SK-N-MC (cell line): ENCODE measurements around the gene ARHGAP33.
A peak's percentile ranks its signal among the peaks of the same experiment; 100 is the strongest.

Experiments used
- DNase-seq: peaks from one replicate; pipeline ENCODE4 v3.0.0-alpha.2; 2011; ENCODE audit warnings: low read depth, low spot score
- H3K27ac ChIP-seq: fragments of 200-600 bp; sonication (generic); 2 replicates; pipeline ENCODE4 v1.5.1; 2016; ENCODE audit warnings: mixed run types
- H3K36me3 ChIP-seq: fragments of 200-600 bp; sonication (generic); 2 replicates; pipeline ENCODE4 v1.6.1; 2017; ENCODE audit warnings: antibody characterized with exemption, low read length, mixed read lengths; ENCODE audit not compliant: insufficient read depth
- H3K4me3 ChIP-seq: fragments of 200-600 bp; sonication (generic); 2 replicates; pipeline ENCODE4 v1.5.1; 2016
- H3K9ac ChIP-seq: fragments of 200-600 bp; sonication (generic); 2 replicates; pipeline ENCODE4 v1.8.0; 2017; ENCODE audit warnings: mixed run types, mixed read lengths; ENCODE audit not compliant: insufficient read length
- H3K9me3 ChIP-seq: fragments of 200-600 bp; sonication (generic); 2 replicates; pipeline ENCODE4 v1.6.1; 2017; ENCODE audit warnings: low read depth, mild to moderate bottlenecking, antibody characterized with exemption, low read length, moderate library complexity, mixed read lengths
- EZH2 ChIP-seq: fragments of 200-600 bp; sonication (generic); IDR thresholded peaks from one replicate; pipeline ENCODE4 v1.6.1; 2017; ENCODE audit warnings: antibody characterized with exemption
- FOXP2 ChIP-seq: optimal IDR thresholded peaks from 2 replicates; pipeline ENCODE3; 2011; ENCODE audit warnings: mild to moderate bottlenecking, moderate library complexity; ENCODE audit not compliant: insufficient read depth; ENCODE audit errors: extremely low read length, control extremely low read depth
- POLR2AphosphoS5 ChIP-seq: IDR thresholded peaks from 2 replicates; pipeline ENCODE4 v1.6.1; 2012; ENCODE audit warnings: mild to moderate bottlenecking, low read depth, low read length, borderline replicate concordance

The ARHGAP33 gene

DNA sequence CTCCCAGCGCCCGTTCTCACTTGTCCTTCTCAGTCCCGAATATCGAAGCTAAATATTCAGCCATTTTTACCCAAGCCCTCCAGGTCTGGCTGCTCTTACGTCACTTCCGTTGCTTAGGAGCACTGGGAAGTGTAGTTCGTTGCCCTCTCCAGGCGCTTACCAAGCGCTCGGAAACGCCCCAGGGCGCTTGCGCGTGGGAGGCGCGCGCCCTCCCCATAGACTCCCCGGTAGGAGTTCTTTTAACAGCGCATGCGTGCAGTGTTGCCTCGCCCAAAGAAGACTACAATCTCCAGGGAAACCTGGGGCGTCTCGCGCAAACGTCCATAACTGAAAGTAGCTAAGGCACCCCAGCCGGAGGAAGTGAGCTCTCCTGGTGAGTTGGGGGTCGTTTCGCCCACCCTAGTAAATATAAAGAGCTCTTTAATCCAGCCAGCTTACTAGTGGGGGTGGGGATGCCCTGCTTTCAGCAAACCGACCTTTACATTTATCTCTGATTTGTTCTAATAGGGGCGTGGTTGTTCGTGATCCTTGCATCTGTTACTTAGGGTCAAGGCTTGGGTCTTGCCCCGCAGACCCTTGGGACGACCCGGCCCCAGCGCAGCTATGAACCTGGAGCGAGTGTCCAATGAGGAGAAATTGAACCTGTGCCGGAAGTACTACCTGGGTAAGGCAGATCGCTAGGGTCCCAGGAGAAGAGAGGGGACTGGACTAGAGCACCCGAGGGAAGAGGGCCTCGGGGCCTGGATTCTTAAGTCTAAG is 29.9 kb upstream of the ARHGAP33 start, which contains the start of the genes PSENEN and U2AF1L4:
Gene PSENEN, plus strand, starts transcription at position 324 of the 759 bp plus-strand sequence. Its CDS starts 280 bp downstream, at position 604.
Gene U2AF1L4, minus strand, starts transcription at position 91 of the 759 bp plus-strand sequence. Its CDS starts 27 bp downstream, at position 64.
- H3K9ac ChIP-seq, result peak within 1 kb of the TSS; percentile 99
- H3K36me3 ChIP-seq, result peaks cover 3% of the 10 kb centered on the region; the same call in 1 of the 2 replicates
- peak within 1 kb of the TSS; percentile 87 for H3K4me3 ChIP-seq
- DNase-seq, result peak; percentile 98
- H3K27ac ChIP-seq, result peak within 1 kb of the TSS; percentile 100
- no peak for TF ChIP-seq FOXP2
- peak; percentile 52 for TF ChIP-seq POLR2AphosphoS5
- H3K9me3 ChIP-seq, result no peaks in the 10 kb centered on the region

DNA sequence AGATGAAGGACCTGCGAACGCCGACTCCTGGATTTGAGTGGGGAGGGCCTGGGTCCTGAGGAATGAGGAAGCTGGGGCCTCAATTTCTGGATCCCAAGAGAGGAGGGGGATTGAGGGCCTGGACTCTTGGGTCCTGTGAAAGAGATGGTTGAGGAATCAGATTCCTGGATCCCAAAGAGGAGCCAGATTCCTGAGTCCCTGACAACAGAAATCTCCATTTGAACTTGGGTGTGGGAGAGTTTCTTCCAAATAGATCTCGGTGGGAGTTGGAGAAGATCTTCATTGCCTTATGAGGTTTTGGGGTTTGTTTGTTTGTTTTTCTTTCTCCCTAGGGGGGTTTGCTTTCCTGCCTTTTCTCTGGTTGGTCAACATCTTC is 29.3 kb upstream of the ARHGAP33 start:
- H3K9ac ChIP-seq, result peak overlapping the region; percentile 81
- peak overlapping the region; percentile 87 for H3K4me3 ChIP-seq
- H3K9me3 ChIP-seq, result no peaks in the 10 kb centered on the region
- peaks cover 3% of the 10 kb centered on the region; the same call in 1 of the 2 replicates for H3K36me3 ChIP-seq
- 0 out of 2 replicates have a peak overlapping the region, but pooled peaks have one; percentile 7 for H3K27ac ChIP-seq
- DNase-seq, result no peak
- no peak for TF ChIP-seq POLR2AphosphoS5
- TF ChIP-seq EZH2, result no peak
- no peak for TF ChIP-seq FOXP2

DNA sequence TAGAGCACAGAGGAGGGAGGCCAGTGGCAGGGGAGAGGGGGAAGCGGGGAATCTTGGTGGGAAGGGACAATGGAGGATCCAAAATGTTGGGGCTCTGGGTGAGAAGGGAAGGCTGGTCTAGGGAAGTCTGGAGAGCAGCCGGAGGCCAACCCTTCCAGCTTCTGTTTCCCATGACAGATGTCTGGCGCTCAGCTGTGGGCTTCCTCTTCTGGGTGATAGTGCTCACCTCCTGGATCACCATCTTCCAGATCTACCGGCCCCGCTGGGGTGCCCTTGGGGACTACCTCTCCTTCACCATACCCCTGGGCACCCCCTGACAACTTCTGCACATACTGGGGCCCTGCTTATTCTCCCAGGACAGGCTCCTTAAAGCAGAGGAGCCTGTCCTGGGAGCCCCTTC is 28.8 kb upstream of the ARHGAP33 start:
- H3K4me3 ChIP-seq, result peak overlapping the region; percentile 87
- no peak for TF ChIP-seq EZH2
- no peak for TF ChIP-seq POLR2AphosphoS5
- no peak for TF ChIP-seq FOXP2
- DNase-seq, result no peak
- H3K9ac ChIP-seq, result peak overlapping the region; percentile 81
- H3K36me3 ChIP-seq, result peaks cover 3% of the 10 kb centered on the region; the same call in 1 of the 2 replicates
- no peak overlapping the region for H3K27ac ChIP-seq
- H3K9me3 ChIP-seq, result no peaks in the 10 kb centered on the region

- H3K36me3 ChIP-seq, result peaks cover 3% of the 10 kb centered on the region; the same call in 1 of the 2 replicates
- TF ChIP-seq FOXP2, result no peak
- peak; percentile 74 for TF ChIP-seq POLR2AphosphoS5
- H3K4me3 ChIP-seq, result peak within 1 kb of the TSS; percentile 98
- H3K9me3 ChIP-seq, result no peaks in the 10 kb centered on the region
- peak within 1 kb of the TSS; percentile 91 for H3K9ac ChIP-seq
- peak within 1 kb of the TSS; percentile 37; the same call in 1 of the 2 replicates for H3K27ac ChIP-seq
- DNase-seq, result peak; percentile 98
Measured at GRCh38 chr19:35748106-35749020, 27.0 kb upstream of the ARHGAP33 start, which contains the start of gene LIN37. LIN37 (plus strand) TSS chr19:35748576; CDS start chr19:35748725, 149 bp downstream.

DNA sequence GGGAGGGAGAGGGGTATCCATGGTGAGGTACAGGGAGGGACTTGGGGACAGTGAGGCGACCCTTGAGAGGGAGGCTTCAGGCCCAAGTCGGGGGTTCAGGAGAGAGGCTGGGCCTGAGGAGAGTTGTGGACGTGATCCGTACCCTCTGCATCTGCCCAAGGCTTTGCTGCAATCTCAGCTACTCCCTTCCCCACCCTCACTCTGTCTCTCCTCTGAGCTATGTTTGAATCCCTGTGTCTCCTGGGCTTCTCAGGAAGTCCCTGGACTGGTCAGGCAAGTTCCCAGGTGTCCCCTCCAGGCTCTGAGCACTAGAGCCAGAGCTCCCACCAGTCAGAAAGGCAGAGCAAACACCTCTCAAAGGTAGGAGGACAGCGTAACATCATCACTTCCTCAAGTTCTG is 25.2 kb upstream of the ARHGAP33 start:
- no peak for DNase-seq
- Histone ChIP-seq H3K9ac (no peak overlapping the region), H3K9me3 (no peaks in the 10 kb centered on the region), H3K36me3 (no peaks in the 10 kb centered on the region; the same call in 1 of the 2 replicates), H3K4me3 (no peak overlapping the region), H3K27ac (no peak overlapping the region)
- TF ChIP-seq POLR2AphosphoS5, result no peak
- no peak for TF ChIP-seq EZH2
- TF ChIP-seq FOXP2, result no peak

GRCh38 chr19:35751839-35752745 is 23.3 kb upstream of the ARHGAP33 start:
- Histone ChIP-seq H3K9me3 (no peaks in the 10 kb centered on the region), H3K9ac (no peak overlapping the region), H3K27ac (no peak overlapping the region), H3K4me3 (no peak overlapping the region), H3K36me3 (no peaks in the 10 kb centered on the region; the same call in 1 of the 2 replicates)
- no peak for TF ChIP-seq POLR2AphosphoS5
- TF ChIP-seq EZH2, result no peak
- no peak for DNase-seq

GRCh38 chr19:35752746-35753350 is 22.5 kb upstream of the ARHGAP33 start:
- TF ChIP-seq POLR2AphosphoS5, result no peak
- no peak for TF ChIP-seq FOXP2
- TF ChIP-seq EZH2, result no peak
- Histone ChIP-seq H3K36me3 (no peaks in the 10 kb centered on the region; the same call in 1 of the 2 replicates), H3K4me3 (no peak overlapping the region), H3K9me3 (no peaks in the 10 kb centered on the region), H3K27ac (no peak overlapping the region), H3K9ac (no peak overlapping the region)
- no peak for DNase-seq
